Measurements from ENCODE around the gene EFS.

EFS gene

GRCh38 chr14:23352506-23353432 lies 12.2 kb downstream of the EFS start, which contains the start of gene SLC22A17:
Gene SLC22A17, minus strand, starts transcription at chr14:23352887.
- DNase-seq (ENCODE audit: low read depth): no peak
- no peak within 1 kb of the TSS for H3K4me3 ChIP-seq (ENCODE audit: low read depth, low read length)
- no peak for TF ChIP-seq CTCF (IDR thresholded peaks at IDR 0.05; ENCODE audit: low read depth, low read length)
- no peak for TF ChIP-seq MYC (IDR thresholded peaks at IDR 0.05; ENCODE audit: low read depth, low read length)
- no peak for TF ChIP-seq MAX (IDR thresholded peaks at IDR 0.05; ENCODE audit: low read depth, low read length)
- TF ChIP-seq POLR2A (IDR thresholded peaks at IDR 0.05; ENCODE audit: extremely low read depth, insufficient read length): no peak

- no peak for TF ChIP-seq MAX (IDR thresholded peaks at IDR 0.05; ENCODE audit: low read depth, low read length)
- no peak for TF ChIP-seq CTCF (IDR thresholded peaks at IDR 0.05; ENCODE audit: low read depth, low read length)
- TF ChIP-seq POLR2A (IDR thresholded peaks at IDR 0.05; ENCODE audit: extremely low read depth, insufficient read length): no peak
- TF ChIP-seq MYC (IDR thresholded peaks at IDR 0.05; ENCODE audit: low read depth, low read length): no peak
- no peak overlapping the region for H3K4me3 ChIP-seq (ENCODE audit: low read depth, low read length)
These were observed 13.1 kb downstream of the EFS start for GRCh38 chr14:23351681-23352505.

GRCh38 chr14:23349156-23349845 lies 15.7 kb downstream of the EFS start:
- DNase-seq (ENCODE audit: low read depth): no peak
- TF ChIP-seq POLR2A (IDR thresholded peaks at IDR 0.05; ENCODE audit: extremely low read depth, insufficient read length) (no peak), CTCF (IDR thresholded peaks at IDR 0.05; ENCODE audit: low read depth, low read length) (no peak), MAX (IDR thresholded peaks at IDR 0.05; ENCODE audit: low read depth, low read length) (no peak), MYC (IDR thresholded peaks at IDR 0.05; ENCODE audit: low read depth, low read length) (no peak)
- no peak overlapping the region for H3K4me3 ChIP-seq (ENCODE audit: low read depth, low read length)

More at GRCh38 chr14:23351681-23352505, 13.1 kb downstream of the EFS start:
- DNase-seq (ENCODE audit: low read depth): no peak

- no peak overlapping the region for H3K4me3 ChIP-seq (ENCODE audit: low read depth, low read length)
- no peak for DNase-seq (ENCODE audit: low read depth)
- TF ChIP-seq POLR2A (IDR thresholded peaks at IDR 0.05; ENCODE audit: extremely low read depth, insufficient read length) (no peak), MYC (IDR thresholded peaks at IDR 0.05; ENCODE audit: low read depth, low read length) (no peak), CTCF (IDR thresholded peaks at IDR 0.05; ENCODE audit: low read depth, low read length) (no peak), MAX (IDR thresholded peaks at IDR 0.05; ENCODE audit: low read depth, low read length) (no peak)
These were observed 16.7 kb downstream of the EFS start for GRCh38 chr14:23348297-23348655.
